Prostate gland (tissue), 2 donors: ENCODE results near the gene TMEM240.

Source experiments
- POLR2A ChIP-seq: fragments of 450-650 bp; IDR thresholded peaks from one replicate; pipeline ENCODE4 v1.6.1; 2016; ENCODE audit warnings: antibody characterized with exemption, mild to moderate bottlenecking
- POLR2AphosphoS5 ChIP-seq: sonication (generic); formaldehyde crosslinking; IDR thresholded peaks from one replicate; pipeline ENCODE4 v1.6.1; 2017; ENCODE audit warnings: antibody characterized with exemption
- TF ChIP-seq, protein P1 (sequence below), 4 experiments: fragments of 200-600 bp in 2 of 4; fragments of 450-650 bp in 2 of 4; sonication (generic) in 2 of 4; IDR thresholded peaks; 1 replicate in 3 of 4; 2 replicates in 1 of 4; pipeline ENCODE4 v1.5.1; 2016 to 2019; ENCODE audit warnings: antibody characterized with exemption in 4 of 4, mild to moderate bottlenecking in 2 of 4, moderate library complexity in 2 of 4

DNA sequence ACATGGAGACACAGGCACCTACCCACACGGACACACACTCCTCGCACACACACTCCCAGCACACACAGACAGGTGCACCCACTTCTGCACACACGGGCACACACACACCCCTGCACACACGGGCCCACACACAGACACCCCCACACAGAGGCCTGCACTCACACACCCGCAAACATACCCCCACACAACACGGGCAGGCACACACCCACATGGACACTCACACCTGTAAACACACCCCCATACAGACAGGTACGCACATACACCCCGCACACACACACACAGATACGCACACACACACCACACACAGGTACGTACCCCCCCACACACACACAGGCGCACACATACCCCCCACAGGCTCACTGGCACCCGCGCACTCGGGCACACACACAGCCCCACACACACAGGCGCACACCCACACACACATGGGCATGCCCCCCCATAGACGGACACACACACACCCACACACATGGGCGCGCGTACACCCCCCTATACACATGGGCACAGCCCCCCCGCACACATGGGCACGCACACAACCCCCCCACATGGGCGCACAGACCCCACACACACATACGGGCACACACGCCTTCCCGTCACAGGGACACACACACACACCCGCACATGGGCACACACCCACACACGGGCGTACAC, 22.3 kb downstream of the TMEM240 start:
- TF ChIP-seq, protein P1, sequence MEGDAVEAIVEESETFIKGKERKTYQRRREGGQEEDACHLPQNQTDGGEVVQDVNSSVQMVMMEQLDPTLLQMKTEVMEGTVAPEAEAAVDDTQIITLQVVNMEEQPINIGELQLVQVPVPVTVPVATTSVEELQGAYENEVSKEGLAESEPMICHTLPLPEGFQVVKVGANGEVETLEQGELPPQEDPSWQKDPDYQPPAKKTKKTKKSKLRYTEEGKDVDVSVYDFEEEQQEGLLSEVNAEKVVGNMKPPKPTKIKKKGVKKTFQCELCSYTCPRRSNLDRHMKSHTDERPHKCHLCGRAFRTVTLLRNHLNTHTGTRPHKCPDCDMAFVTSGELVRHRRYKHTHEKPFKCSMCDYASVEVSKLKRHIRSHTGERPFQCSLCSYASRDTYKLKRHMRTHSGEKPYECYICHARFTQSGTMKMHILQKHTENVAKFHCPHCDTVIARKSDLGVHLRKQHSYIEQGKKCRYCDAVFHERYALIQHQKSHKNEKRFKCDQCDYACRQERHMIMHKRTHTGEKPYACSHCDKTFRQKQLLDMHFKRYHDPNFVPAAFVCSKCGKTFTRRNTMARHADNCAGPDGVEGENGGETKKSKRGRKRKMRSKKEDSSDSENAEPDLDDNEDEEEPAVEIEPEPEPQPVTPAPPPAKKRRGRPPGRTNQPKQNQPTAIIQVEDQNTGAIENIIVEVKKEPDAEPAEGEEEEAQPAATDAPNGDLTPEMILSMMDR (IDR thresholded peaks at IDR 0.05) = no peak
- no peak for TF ChIP-seq POLR2A
- TF ChIP-seq POLR2AphosphoS5 = no peak
